ENCODE measurements around the gene SETD3. TPM values are rescaled to one million over a fixed set of nuclear protein-coding genes. Genes with fewer than 3 reads are reported as not detected.

The SETD3 gene
- total and polyA plus RNA-seq, 2 donors (not counting 1 experiment from before 2014, with no cell fraction given) = 11.0 to 32.1 TPM

GRCh38 chr14:99468836-99469592, 11.6 kb downstream of the SETD3 start:
- WGBS (ENCODE audit: insufficient coverage) = 100% methylated on average over 1 of the region's 8 CpGs
- no peak overlapping the region for H3K4me2 ChIP-seq (replicated peaks; ENCODE audit: low read depth, low read length, poor library complexity, severe bottlenecking)

More at GRCh38 chr14:99468836-99469592, 11.6 kb downstream of the SETD3 start:
- Mint-ChIP-seq H3K9me3 (ENCODE audit: insufficient read depth) (no peaks in the 10 kb centered on the region), H3K27me3 (no peaks in the 10 kb centered on the region), H3K4me1 (peaks cover 12% of the 10 kb centered on the region), H3K4me3 (no peak overlapping the region), H3K27ac (no peak overlapping the region)
- Histone ChIP-seq H3K9ac (ENCODE audit: low read length) (no peak overlapping the region), H3K27me3 (replicated peaks in 1 of 4; ENCODE audit: control extremely low read depth in 1 of 4, control insufficient read depth in 3 of 4, insufficient read depth in 4 of 4, low read length in 3 of 4) (no peaks in the 10 kb centered on the region), H3K79me2 (ENCODE audit: control insufficient read depth, insufficient read depth, low read length) (peaks cover 82% of the 10 kb centered on the region), H3K9me3 (ENCODE audit: control extremely low read depth in 1 of 3, control insufficient read depth in 2 of 3, insufficient read depth in 1 of 3, low read length in 2 of 3) (no peaks in the 10 kb centered on the region), H3K4me1 (ENCODE audit: control insufficient read depth in 2 of 2, insufficient read depth in 2 of 2, low read length in 2 of 2) (no peaks in the 10 kb centered on the region), H3K36me3 (replicated peaks in 1 of 2; ENCODE audit: control extremely low read depth in 1 of 2, control insufficient read depth in 1 of 2, extremely low read depth in 1 of 2, insufficient read depth in 2 of 2, low read length in 1 of 2) (peaks cover 0 to 12% of the 10 kb centered on the region in 2 experiments), H3K4me3 (ENCODE audit: control extremely low read depth in 1 of 5, extremely low read depth in 1 of 5, insufficient read depth in 1 of 5, low read depth in 2 of 5, low read length in 4 of 5) (no peak overlapping the region), H2AFZ (ENCODE audit: insufficient read depth, low read depth, low read length, poor library complexity, severe bottlenecking) (no peak overlapping the region), H4K20me1 (ENCODE audit: control insufficient read depth, insufficient read depth, low read length, poor library complexity, severe bottlenecking) (peaks cover 78% of the 10 kb centered on the region), H3K27ac (ENCODE audit: low read length in 2 of 2) (no peak overlapping the region)
- TF ChIP-seq CTCF (IDR thresholded peaks at IDR 0.05) (no peak), EZH2 (IDR thresholded peaks at IDR 0.05; ENCODE audit: borderline replicate concordance, insufficient read depth, low read depth, low read length, poor library complexity, severe bottlenecking) (no peak)
- ChIA-PET POLR2A (no interaction called here), CTCF (no interaction called here)
- intact Hi-C loops (cut with micrococcal nuclease) = no loop called here
- DNase-seq (no peak), ATAC-seq (ENCODE audit: low read depth) (no peak)
